ENCODE data around the gene EFHD2.
"Not testable (repeated sequence)": the region's sequence is repeated elsewhere in the genome, so short reads cannot be mapped to it uniquely, and the experiment has no call there.

Gene EFHD2

DNA sequence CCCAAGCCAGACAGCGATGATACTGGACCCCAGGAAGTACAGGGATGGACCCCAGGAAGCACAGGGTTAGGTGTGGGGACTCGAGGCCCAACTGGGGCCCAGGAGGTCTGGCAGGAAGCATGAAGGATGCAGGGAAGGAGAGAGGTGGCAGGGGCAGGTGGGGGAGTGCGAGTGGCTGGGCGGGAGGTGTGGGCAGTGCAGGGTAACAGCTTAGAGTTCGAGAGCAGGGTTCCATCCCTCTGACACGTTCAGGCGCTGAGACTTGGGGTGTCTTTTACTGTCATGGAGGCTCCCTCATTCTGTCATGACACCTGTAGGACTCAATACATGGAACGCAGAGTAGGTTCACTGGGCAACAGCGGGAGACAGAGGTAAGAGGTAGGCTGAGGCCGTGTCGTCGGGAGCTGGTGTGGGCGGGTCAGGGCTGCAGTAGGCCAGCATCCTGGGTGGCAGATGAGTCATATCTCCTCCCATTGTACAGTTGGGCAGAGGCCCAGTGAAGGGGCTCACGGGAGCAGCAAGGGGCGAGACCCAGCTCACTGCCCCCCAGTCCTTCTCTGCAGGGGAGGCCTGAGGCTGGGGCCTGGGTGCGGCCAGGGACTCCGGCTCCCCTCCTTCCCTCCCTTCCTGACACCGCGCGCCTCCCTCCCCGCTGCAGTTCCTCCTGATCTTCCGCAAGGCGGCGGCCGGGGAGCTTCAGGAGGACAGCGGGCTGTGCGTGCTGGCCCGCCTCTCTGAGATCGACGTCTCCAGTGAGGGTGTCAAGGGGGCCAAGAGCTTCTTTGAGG is 17.0 kb downstream of the EFHD2 start:
- Histone ChIP-seq H3K4me3 (ENCODE audit: low read length) (no peak overlapping the region), H4K20me1 (ENCODE audit: insufficient read depth, low read length) (peaks cover 3% of the 10 kb centered on the region; the same call in 1 of the 2 replicates), H2AFZ (ENCODE audit: low read depth, low read length) (no peak overlapping the region), H3K27me3 (ENCODE audit: low read depth, low read length) (no peaks in the 10 kb centered on the region), H3K4me1 (ENCODE audit: low read length) (peaks cover 6% of the 10 kb centered on the region; the same call in 1 of the 2 replicates), H3K9me3 (ENCODE audit: insufficient read depth, low read length) (no peaks in the 10 kb centered on the region), H3K4me2 (ENCODE audit: low read length) (no peak overlapping the region), H3K27ac (ENCODE audit: low read length) (no peak overlapping the region), H3K9ac (ENCODE audit: low read length) (no peak overlapping the region), H3K36me3 (replicated peaks; ENCODE audit: low read depth, low read length) (no peaks in the 10 kb centered on the region), H3K79me2 (ENCODE audit: low read length) (peaks cover under 1% of the 10 kb centered on the region; the same call in 1 of the 2 replicates)
- TF ChIP-seq EZH2phosphoT487 (IDR thresholded peaks at IDR 0.05; ENCODE audit: low read depth): no peak
- no peak for TF ChIP-seq CTCF (IDR thresholded peaks at IDR 0.05; ENCODE audit: low read depth, low read length)

DNA sequence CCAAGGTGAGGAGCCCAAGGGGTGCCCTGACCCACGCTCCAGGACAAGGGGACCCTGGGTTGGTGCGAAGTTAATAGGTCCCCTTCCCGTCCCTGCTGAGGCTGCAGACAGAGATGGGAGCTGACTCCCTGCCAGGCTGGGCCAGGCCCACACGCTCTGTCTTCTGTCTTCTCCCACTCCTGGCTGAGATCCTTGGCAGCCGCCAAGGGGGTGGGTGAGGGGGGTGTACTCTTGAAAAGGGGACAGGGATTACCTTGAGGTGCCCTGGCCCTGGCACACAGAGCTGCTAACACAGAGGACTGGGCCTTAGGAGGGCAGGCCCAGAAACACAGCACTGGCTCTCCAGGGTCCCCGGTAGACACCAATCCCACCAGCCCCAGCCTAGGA is 17.6 kb downstream of the EFHD2 start:
- TF ChIP-seq EZH2phosphoT487 (IDR thresholded peaks at IDR 0.05; ENCODE audit: low read depth): no peak
- no peak for TF ChIP-seq CTCF (IDR thresholded peaks at IDR 0.05; ENCODE audit: low read depth, low read length)
- Histone ChIP-seq H3K4me1 (ENCODE audit: low read length) (peaks cover 6% of the 10 kb centered on the region; the same call in 1 of the 2 replicates), H3K9ac (ENCODE audit: low read length) (no peak overlapping the region), H3K27me3 (ENCODE audit: low read depth, low read length) (no peaks in the 10 kb centered on the region), H3K4me2 (ENCODE audit: low read length) (no peak overlapping the region), H3K4me3 (ENCODE audit: low read length) (no peak overlapping the region), H3K36me3 (replicated peaks; ENCODE audit: low read depth, low read length) (no peaks in the 10 kb centered on the region), H2AFZ (ENCODE audit: low read depth, low read length) (no peak overlapping the region), H3K9me3 (ENCODE audit: insufficient read depth, low read length) (no peaks in the 10 kb centered on the region), H3K79me2 (ENCODE audit: low read length) (no peaks in the 10 kb centered on the region), H4K20me1 (ENCODE audit: insufficient read depth, low read length) (peaks cover 3% of the 10 kb centered on the region; the same call in 1 of the 2 replicates), H3K27ac (ENCODE audit: low read length) (no peak overlapping the region)

- H3K27ac ChIP-seq (ENCODE audit: low read length); H3K4me2 ChIP-seq (ENCODE audit: low read length); H3K9me3 ChIP-seq (ENCODE audit: insufficient read depth, low read length); H2AFZ ChIP-seq (ENCODE audit: low read depth, low read length); H3K9ac ChIP-seq (ENCODE audit: low read length); H3K79me2 ChIP-seq (ENCODE audit: low read length); H3K27me3 ChIP-seq (ENCODE audit: low read depth, low read length); H3K36me3 ChIP-seq (replicated peaks; ENCODE audit: low read depth, low read length); H3K4me1 ChIP-seq (ENCODE audit: low read length); H3K4me3 ChIP-seq (ENCODE audit: low read length); H4K20me1 ChIP-seq (ENCODE audit: insufficient read depth, low read length): not testable (repeated sequence)
Measured at GRCh38 chr1:15428252-15428651, 18.6 kb downstream of the EFHD2 start.

- no peak overlapping the region for H3K4me3 ChIP-seq (ENCODE audit: low read length)
- no peak overlapping the region for H3K27ac ChIP-seq (ENCODE audit: low read length)
- no peaks in the 10 kb centered on the region for H3K9me3 ChIP-seq (ENCODE audit: insufficient read depth, low read length)
- no peak overlapping the region for H3K4me2 ChIP-seq (ENCODE audit: low read length)
- H3K9ac ChIP-seq (ENCODE audit: low read length): no peak overlapping the region
- no peak for TF ChIP-seq EZH2phosphoT487 (IDR thresholded peaks at IDR 0.05; ENCODE audit: low read depth)
- TF ChIP-seq CTCF (IDR thresholded peaks at IDR 0.05; ENCODE audit: low read depth, low read length): no peak
- H3K27me3 ChIP-seq (ENCODE audit: low read depth, low read length): no peaks in the 10 kb centered on the region
- no peak overlapping the region for H2AFZ ChIP-seq (ENCODE audit: low read depth, low read length)
- no peaks in the 10 kb centered on the region for H3K36me3 ChIP-seq (replicated peaks; ENCODE audit: low read depth, low read length)
- no peaks in the 10 kb centered on the region for H3K79me2 ChIP-seq (ENCODE audit: low read length)
- no peaks in the 10 kb centered on the region for H4K20me1 ChIP-seq (ENCODE audit: insufficient read depth, low read length)
- H3K4me1 ChIP-seq (ENCODE audit: low read length): peaks cover 6% of the 10 kb centered on the region; the same call in 1 of the 2 replicates
Measured at GRCh38 chr1:15428815-15429435, 19.2 kb downstream of the EFHD2 start.

Measured in OCI-LY3 (cell line).